Right renal cortex interstitium (tissue), 3 donors: Measurements from ENCODE around the gene PAXIP1. TPM values are rescaled to one million over a fixed set of nuclear protein-coding genes. Genes with fewer than 3 reads are reported as not detected.
"Not testable (repeated sequence)": the region's sequence is repeated elsewhere in the genome, so short reads cannot be mapped to it uniquely, and the experiment has no call there.

Source experiments
- DNase-seq, 3 donors: peaks; one replicate each; pipeline ENCODE4 v3.0.0-alpha.2; 2013; ENCODE audit warnings: low read depth in 3 of 3, low spot score in 2 of 3
- polyA plus RNA-seq, 3 donors: library from polyadenylated mRNA; unstranded; fragments of 120-200 nt; gene quantifications; one replicate each; pipeline ENCODE4 v1.2.1, GENCODE V29; 2013; ENCODE audit not compliant: insufficient read length in 3 of 3

The PAXIP1 gene
- polyA plus RNA-seq, 3 donors, result 19.6 to 24.9 (median 21.3) TPM

- no peak for DNase-seq
These were observed 56.8 kb downstream of the PAXIP1 start for GRCh38 chr7:154946166-154946565.

- DNase-seq, result no peak
These were observed 59.0 kb downstream of the PAXIP1 start for GRCh38 chr7:154943906-154944305.

DNA sequence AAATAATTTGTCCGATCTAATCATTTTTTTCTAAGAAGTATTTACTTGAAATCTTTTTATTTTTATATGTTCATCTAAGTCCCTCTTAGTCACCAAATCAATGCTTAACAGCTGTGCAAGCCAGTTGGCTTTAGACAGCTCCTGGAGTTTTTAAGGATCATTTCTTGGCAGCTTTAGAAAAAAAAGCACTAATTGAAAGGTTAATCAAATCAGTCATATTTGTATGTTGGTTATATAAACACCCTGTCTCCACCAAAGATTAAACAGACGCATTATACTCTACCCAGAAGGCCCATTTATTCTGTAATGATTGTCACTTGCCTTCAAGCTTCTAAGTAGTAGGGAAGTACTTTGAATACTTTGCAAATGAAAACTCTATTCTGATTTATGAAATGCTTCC is 60.2 kb downstream of the PAXIP1 start:
- no peak for DNase-seq

DNA sequence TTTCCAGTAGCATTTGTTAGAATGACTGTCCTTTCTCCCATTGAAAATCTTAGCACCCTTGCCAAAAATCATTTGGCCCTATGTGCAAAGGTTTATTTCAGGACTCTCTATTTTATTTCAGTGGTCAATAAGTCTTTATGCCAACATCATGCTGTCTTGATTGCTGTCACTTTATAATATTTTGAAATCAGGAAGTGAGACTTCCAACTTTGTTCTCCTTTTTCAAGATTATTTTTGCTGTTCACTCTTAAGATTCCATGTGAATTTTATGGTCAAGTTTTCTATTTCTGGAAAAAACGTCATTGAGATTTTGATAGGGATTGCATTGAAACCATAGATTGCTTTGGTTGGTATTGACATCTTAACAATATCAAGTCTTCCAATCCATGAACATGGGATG is 65.1 kb downstream of the PAXIP1 start:
- no peak for DNase-seq

DNA sequence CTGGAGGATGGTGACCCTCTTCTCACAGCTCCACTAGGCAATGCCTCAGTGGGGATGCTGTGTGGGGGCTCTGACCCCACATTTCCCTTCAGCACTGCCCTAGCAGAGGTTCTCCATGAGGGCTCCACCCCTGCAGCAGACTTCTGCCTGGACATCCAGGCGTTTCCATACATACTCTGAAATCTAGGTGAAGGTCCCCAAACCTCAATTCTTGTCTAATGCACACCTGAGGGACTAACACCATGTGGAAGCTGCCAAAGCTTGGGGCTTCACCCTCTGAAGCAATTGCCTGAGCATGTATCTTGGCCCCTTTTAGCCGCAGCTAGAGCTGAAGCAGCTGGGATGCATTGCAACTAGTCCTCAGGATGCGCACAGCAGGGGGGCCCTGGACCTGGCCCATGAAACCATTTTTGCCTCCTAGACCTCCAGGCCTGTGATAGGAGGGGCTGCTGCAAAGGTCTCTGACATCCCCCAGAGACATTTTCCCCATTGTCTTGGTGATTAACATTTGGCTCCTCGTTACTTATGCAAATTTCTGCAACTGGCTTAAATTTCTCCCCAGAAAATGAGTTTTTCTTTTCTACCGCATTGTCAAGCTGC is 68.5 kb downstream of the PAXIP1 start:
- DNase-seq, result not testable (repeated sequence)

GRCh38 chr7:154931906-154932305 is 71.0 kb downstream of the PAXIP1 start:
- no peak for DNase-seq

DNA sequence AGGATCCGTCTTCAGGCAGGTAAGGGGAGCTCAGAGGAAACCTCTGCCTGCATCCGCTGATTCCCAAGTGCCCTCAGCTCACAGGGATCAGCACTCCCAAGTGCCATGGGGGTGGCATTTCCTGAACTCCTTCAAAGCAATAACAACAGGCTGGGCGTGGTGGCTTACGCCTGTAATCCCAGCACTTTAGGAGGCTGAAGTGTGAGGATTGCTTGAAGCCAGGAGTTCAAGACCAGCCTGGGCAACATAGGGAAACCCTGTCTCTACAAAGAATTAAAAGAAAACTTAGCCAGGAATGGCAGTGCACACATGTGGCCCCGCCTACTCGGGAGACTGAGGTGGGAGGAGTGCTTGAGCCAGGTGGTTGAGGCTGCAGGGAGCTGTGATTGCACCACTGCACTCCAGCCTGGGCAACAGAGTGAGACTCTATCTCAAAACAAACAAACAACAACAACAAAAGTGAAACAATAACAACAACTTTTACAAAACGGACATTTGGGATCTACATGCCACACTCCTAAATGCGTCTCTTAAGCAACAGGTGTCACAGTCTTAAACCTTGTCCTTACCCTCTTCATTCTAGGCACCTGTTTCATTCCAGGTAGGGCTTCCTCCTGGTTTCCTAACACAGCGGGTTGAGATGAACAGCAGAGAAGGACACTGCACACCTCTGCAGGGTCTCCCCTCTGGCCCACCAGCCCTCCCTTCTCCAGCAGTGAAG is 73.8 kb downstream of the PAXIP1 start:
- DNase-seq, result no peak

DNA sequence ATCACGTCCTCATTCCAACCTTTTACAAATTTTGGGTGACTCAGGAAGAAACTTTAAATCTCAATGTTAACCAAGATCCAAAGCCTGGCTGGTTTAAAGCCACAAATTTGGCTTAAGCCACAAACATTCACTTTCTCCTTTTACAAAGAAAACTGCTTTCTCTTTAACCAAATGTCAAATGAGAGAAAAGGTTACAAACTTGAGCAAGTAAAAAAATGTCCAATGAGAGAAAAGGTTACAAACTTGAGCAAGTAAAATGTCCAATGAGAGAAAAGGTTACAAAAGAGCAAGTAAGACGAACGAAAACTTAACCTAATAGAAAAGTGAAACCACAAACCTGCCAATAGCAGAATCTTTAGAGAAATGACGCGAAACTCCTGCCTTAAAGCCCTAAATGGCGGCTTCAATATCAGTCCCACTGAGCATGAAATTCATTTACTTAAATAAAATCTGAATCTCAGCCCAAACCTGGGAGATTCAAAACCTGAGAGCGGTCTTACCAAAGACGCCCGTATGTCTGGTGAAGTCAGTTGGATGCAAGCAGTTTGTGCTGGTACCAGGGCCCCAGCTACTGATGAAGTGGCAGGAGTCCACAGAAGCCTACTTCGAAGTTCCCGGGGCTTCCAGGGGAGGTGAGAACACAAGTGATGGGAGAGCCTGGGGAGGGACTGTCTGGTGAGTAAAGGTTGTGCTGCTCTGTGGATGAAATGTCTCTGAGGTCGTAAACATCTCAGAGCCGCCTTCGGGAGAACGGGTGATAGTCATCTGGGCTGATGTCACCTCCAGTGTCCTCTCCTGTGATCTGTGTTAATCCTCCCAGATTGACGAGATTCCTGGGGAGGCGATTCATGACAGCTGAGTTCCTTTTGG is 74.6 kb downstream of the PAXIP1 start:
- peak; percentile 96 to 97 (median 96) for DNase-seq

DNA sequence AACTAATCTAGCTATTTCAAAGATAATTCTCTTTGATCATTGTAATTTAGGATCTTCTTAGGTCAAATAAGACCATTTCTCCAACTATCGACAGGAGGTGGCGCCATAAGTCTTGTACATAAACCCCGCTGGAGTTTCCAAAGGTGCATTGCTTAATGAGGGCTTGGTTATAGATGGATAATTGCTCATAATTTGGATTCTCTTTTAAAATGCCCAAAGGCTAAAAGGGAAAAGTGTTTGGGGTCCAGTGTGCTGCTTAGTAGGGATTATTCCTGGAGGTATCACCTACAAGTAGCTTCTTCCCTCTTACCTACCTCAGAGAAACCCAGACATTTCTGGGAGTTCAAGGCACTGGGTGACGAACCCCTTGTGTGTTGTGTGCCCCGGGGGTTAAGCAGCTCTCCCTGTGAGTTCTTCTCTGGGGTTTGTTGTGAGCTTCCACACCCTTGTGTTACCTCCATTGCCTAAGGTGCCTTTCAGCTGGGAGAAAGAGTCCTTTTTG is 75.2 kb downstream of the PAXIP1 start:
- peak; percentile 73 to 77 (median 77) for DNase-seq

- DNase-seq, result not testable (repeated sequence)
These were observed 80.5 kb downstream of the PAXIP1 start for GRCh38 chr7:154922472-154922871.

DNA sequence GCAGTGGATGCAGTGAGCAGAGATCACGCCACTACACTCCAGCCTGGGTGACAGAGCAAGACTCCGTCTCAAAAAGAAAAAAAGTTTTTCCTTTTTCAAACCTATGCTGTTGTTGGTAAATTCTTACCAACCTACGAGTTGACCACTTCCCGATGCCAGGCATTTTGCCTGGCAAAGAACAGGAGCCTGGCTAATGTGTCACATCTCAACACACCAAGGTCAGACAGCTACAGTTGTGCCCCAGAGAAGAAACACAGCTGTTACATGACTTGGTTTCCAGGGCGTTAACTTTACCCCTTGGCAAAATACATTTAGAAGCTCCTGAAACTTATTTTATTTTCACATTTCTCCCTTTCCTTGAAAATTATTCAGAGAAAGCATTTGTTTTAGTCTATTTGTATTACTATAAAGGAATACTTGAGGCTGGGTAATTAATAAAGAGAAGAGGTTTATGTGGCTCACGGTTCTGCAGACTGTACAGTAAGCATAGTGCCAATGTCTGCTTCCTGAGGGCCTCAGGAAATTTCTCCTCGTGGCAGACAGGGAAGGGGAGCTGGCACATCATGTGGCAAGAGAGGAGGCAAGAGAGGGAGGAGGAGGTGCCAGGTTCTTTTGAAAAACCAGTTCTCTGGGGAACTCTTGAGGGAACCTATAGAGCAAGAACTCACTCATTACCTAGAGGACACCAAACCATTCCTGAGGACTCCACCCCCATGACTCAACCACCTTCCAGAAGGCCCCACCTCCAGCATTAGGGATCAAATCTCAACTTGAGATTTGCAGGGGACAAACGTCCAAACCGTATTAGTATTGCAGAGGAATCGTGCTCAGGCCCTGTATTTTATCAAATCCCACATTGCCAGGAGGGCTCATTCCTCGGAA is 83.3 kb downstream of the PAXIP1 start:
- DNase-seq, result no peak

GRCh38 chr7:154918741-154919140 is 84.2 kb downstream of the PAXIP1 start:
- no peak for DNase-seq

GRCh38 chr7:154918266-154918665 is 84.7 kb downstream of the PAXIP1 start:
- DNase-seq, result no peak

DNA sequence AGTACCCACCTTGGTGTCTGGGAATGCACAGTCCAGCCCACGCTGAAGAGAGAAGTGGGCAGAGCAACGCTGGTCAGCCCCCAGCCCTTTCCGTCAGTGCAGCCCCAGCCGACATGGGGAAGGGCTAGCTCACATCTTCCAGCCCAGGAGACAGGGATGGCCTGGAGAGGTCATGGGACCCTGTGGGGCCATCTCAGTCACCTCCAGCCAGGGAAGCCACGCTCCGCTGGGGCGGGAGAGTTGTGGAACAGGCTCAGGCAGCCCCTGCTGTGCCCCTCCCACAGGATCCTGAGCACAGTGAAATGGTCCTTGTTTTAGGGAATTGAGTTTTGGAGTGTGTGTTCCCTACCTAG is 85.1 kb downstream of the PAXIP1 start:
- DNase-seq, result no peak

GRCh38 chr7:154916856-154917807 is 85.8 kb downstream of the PAXIP1 start:
- no peak for DNase-seq

GRCh38 chr7:154916381-154916780 is 86.5 kb downstream of the PAXIP1 start:
- no peak for DNase-seq

- DNase-seq, result no peak
These were observed 87.3 kb downstream of the PAXIP1 start for GRCh38 chr7:154915600-154915999.

GRCh38 chr7:154914996-154915380 is 87.9 kb downstream of the PAXIP1 start:
- DNase-seq, result no peak

- DNase-seq, result no peak
These were observed 88.5 kb downstream of the PAXIP1 start for GRCh38 chr7:154914308-154914995.
